ENCODE results near the gene RPS19.
"Not testable (repeated sequence)": the region's sequence is repeated elsewhere in the genome, so short reads cannot be mapped to it uniquely, and the experiment has no call there.

Gene RPS19

DNA sequence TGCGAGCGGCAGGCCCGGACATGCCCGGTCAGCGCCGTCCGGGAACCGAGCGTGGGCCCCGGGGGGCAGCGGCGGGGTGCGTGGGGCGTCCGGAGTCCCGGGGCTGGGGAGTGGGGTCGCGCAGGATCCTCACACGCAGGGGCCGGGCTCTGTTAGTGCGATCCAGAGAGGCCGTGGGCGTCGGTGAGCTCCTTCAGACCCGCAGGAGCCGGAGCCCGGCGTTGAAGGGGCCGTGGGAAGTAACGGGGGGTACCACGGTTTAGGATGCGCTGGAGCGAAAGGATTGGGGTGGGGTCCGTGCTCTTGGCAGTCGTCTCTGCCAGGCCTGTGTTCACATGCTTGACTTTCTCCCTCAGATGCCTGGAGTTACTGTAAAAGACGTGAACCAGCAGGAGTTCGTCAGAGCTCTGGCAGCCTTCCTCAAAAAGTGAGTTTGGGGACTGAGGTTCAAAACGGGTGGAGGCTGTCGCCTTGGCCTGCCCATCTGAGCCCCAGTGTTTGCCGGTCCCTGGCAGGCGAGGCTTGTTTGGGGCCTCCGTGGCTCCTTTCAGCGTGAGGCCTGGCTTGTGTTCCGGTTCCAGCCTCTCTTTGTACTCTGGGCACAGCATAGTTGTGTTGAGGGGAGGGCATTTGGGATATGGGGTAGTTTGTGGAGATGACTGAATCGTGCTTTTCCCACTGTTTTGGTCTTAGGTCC lies 512 bp downstream of the RPS19 start:
- no peak for ATAC-seq
- DNase-seq = no peak

DNA sequence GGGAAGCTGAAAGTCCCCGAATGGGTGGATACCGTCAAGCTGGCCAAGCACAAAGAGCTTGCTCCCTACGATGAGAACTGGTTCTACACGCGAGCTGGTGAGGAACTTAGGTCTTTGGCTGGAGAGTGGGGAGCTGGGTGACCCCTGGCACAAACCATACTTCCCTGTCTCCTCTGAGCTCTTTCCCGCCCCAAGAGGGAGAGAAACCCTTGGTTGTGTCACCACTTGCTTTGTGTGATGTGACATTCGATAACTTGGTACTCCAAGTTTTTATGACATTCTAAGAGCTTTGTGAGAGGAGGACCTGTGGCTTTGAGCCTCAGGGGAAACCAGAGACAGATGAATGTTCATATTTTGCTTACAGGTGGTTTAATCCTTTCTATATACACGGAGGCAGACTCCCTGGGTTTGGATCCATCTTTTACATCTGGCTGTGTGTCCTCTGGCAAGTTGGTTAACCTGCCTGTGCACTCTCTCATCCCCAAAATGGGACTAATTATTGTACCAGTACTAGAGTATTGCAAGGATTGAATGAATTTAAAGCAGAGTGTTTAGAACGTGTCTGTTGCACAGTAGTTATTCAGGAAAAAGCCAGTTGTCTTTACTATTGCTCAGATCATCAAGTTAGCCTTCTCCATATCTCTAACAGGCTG lies 1.2 kb downstream of the RPS19 start:
- peak; percentile 16 for DNase-seq
- ATAC-seq = no peak

DNA sequence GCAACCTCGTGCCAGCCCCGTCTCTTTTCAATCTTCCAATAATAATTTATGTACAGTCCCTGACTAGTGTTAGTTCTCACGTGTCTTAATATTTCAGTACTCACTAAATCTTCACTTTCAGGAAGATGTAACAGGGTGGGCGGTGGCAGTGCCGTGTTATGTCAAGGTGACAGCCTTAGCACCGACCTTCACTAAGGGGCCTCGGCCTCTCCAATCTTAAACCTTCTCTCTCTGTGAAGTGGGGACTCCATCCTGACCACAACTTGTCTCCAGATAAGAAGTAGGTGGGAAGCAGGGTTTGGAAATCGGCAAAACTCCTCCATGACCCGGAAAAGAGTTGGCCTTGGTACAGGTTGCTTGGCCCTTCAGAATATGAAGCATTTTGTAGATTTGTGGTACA lies 1.8 kb downstream of the RPS19 start:
- DNase-seq (peak; percentile 12), ATAC-seq (no peak)

DNA sequence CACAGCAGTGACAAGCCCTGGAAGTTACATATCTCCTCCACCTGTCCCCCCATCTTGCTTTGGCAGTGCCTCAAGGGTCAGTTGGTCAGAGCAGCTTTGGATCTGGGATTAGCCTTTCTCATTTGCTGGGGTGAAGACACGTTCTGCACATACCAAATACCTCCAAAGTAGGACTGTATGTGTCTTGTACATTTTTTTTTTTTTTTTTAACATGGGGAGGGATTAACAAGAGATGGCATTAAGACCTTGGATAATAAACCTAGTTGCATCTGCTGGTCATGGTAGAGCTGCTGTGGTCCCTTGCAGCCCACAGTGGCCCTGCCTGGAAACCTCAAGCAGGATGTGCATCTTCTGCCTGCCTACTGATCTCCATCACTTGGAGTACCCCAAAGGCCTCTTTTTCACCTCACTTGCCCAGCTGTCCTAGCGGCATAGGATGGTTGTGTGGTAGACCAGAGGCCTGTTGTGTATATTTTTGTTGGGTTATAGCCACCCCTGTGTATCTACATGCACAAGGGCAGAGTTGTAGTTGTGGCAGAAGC lies 2.5 kb downstream of the RPS19 start:
- DNase-seq (peak; percentile 16), ATAC-seq (no peak)

DNA sequence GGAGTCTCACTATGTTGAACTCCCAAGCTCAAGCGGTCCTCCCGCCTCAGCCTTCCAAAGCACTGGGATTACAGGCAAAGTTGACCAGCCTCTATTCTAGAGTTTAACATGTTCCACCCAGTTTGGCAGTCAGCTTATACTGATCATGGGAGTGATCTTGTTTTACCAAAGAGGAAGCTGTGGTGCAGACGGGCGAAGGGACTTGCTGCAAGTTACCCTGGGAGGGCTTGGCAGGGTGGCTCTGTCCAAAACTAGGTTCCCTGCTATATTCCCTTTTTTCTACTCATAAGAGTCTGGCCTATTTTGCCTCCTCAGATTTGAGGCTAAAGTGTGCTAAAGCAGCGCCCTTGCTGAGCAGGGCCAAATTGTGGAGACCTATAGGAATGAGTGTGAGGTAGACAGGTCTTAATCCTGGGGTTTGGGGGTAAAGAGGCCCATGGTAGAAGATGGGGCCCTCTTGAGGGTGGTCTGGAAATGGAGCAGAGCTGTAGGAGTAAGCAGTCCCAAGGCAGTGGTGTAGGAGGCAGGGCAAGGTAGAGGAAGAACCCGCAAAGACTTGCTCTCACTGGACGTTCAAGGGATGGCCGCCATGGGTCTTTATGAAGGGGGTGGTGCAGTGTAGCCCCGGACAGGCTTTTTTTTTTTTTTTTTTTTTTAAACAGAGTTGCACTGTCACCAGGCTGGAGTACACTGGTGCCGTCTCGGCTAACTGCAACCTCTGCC lies 3.3 kb downstream of the RPS19 start:
- ATAC-seq = no peak
- peak; percentile 9 for DNase-seq

DNA sequence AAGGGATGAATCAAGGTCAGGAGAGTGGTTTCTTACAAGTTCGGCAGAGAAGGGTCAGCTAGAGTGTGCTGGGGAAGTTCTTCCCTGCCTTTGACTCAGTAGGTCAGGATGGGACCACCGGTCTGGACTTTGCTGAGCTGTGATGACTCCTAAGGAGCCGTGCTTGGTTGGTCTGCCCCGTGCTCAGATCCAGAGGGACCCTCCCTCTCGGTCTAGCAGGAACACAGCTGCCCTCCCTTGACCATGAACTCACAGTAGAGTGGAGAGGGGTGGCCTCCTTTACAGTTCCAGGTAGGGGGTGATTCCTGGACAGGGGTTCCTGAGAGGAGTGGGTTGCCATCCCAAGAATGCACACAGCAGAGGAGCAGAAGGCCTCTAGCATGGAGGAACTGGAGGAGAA lies 4.3 kb downstream of the RPS19 start:
- DNase-seq (peak; percentile 5), ATAC-seq (no peak)

DNA sequence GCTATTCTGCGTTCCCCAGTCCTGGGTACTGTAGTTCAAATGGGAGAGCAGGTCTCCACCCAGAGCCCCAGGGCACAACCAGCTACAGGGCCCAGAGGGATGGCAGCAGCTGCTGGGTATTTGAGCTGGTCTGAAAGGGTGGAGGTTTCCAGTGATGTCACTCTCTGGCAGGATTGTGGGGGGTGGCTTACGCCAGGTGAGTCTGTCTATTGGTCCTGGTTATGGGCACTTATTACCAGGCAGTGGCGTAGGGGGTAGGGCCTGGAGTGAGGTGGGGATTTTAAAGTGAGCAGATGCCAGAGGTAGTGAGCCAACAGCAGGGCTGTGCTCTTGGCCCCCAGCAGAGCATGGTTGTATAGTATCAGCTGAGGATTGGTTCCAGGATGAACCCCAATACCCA lies 6.2 kb downstream of the RPS19 start:
- DNase-seq (peak; percentile 33), ATAC-seq (peak; percentile 15)

DNA sequence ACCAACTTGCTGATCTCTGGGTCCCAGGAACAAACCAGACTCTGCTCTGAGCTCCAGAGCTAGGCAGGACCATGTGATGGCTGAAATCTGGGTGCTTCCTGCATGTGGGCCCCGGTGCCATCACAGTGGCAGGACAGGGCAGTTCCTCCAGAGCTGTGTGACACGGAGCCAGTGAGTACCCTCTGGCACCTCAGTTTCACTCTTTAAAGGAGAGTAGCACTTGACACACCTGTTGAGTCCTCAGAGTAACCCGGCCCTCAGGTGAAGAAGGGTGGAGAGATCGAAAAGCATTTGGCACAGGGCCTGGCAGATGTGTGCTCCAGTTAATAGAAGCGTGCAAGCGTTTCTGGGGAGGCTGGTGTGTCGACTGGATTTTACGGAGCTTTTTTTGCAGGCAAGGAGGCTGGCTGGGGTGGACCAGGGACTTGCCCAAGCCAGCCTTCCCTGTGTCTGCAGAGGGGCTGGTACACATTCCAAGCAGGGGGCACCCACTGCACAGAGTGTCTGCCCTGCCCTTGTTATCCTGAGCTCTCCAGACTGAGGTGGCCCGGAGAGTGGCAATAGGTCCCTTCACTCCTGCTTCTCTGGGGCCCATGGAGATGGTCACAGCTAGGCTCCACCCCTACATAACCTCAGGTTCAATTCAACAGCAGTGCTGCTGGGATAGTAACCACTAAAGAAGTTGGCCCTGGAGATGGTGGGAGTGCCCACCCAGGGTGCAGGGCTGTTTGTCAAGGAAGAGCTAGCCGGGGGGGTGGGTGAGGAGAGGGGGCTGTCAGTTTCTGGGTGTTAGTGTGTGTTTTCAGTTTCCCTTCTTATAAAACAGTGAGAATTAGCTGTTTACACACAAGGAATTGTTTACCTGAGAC lies 8.3 kb downstream of the RPS19 start:
- ATAC-seq (no peak), DNase-seq (peak; percentile 13)

DNA sequence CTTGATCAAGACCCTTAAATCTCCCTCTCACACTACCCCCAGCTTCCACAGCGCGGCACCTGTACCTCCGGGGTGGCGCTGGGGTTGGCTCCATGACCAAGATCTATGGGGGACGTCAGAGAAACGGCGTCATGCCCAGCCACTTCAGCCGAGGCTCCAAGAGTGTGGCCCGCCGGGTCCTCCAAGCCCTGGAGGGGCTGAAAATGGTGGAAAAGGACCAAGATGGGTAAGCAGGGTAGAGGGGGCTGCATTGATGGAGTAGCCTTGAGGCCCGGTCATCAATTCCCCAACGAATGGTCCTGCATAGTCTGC lies 8.9 kb downstream of the RPS19 start:
- ATAC-seq (no peak), DNase-seq (peak; percentile 11)

DNA sequence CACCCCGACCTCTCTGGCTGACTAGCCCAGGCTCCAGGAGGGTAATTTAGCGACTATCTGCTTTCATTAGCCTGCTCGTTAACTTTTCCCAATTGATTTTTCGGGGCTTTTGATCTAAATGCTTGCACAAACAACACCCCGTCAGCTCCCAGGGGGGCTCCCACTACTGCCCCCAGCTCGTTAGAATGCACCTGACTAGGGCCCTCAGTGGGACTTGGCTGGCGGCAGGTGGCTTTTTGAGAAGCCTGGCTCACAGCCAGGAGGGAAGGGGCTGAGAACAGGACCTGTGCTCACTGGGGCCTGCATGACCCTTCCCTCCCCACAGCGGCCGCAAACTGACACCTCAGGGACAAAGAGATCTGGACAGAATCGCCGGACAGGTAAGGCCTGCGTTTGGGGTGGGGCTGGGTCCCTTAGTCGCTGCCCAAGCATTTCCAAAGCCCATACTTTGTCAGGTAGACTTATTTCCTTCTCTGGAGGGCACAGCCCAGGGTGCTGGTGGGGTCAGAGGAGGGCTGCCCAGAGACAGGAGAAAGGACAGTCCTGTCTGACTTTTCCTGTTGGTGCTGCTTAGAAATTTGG lies 9.4 kb downstream of the RPS19 start:
- no peak for ATAC-seq
- peak; percentile 9 for DNase-seq

DNA sequence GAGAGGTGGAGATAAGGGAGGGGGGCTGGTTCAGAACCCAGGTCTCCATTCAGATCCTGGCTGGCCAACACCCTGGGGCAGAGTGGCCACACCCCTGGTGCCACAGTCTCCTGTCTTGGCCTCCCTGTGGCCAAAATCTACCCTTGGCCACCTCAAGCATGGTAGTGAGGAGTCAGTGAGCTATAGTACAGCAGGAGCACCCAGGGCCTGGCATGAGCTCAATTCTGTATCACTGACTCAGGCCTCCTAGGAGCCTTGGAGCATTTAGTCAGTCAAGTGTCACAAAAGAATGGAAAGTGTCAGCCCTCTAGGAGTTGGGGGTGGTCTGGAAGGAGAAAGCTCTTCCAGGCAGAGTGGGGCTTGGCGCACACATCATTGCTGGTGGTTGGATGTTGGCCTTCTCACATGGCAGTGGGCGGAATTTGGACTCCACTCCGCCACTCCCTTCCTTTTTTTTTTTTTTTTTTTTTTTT lies 10.4 kb downstream of the RPS19 start:
- ATAC-seq (peak; percentile 24), DNase-seq (peak; percentile 24)

DNA sequence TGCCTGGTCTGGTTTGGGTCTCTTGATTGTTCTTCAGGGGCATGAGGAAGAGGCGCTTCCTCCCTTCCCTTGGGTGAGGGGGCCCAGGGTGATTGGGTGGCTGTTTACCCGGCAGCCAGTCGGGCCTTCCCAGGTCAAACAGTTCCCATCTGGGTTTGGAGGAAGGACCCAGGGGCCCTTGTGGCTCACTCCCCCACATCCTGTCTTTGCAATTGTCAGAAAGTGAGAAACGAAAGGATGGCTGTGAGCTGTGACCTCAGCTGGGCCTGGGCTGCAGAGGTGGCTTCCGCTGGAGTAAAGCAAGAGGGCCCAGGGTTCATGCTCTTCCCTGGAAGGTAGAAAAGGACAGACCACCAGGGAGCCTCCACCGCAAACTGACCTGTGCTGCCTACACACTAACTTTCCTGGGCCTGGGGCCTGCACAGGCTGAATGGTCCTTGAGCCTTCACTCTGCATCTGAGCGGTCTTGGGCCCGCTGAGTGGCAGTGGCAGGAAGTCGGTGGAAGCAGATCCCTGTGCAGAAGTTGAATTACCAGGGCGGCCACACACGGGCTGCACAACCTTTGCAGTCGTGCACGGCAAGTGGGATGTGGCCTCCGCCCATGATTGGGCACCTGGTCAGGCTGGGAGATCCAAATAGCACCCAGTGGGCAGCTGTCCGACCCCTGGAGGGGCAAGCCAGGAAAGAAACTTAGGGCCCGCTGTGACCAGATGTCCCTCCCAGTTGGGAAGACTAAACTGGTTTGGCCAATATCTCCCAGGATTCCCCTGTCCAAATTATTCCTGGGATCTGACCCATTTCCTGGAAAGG lies 11.7 kb downstream of the RPS19 start:
- DNase-seq = peak; percentile 77
- peak; percentile 71 for ATAC-seq

DNA sequence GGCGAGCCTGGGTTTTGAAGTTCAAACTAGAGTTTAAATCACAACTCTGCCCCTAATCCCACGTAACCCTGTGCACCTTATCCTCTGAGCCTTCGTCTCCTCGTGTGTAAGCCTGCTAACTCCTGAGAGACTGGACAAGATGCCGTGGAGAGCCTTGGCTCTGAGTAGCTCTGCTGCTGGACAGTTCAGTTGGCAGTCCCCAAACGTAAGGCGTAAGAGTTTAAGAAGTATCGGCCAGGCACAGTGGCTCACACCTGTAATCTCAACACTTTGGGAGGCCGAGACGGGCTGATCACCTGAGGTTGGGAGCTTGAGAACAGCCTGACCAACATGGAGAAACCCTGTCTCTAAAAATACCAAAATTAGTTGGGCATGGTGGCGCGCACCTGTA lies 12.3 kb downstream of the RPS19 start:
- no peak for ATAC-seq
- DNase-seq = peak; percentile 25

DNA sequence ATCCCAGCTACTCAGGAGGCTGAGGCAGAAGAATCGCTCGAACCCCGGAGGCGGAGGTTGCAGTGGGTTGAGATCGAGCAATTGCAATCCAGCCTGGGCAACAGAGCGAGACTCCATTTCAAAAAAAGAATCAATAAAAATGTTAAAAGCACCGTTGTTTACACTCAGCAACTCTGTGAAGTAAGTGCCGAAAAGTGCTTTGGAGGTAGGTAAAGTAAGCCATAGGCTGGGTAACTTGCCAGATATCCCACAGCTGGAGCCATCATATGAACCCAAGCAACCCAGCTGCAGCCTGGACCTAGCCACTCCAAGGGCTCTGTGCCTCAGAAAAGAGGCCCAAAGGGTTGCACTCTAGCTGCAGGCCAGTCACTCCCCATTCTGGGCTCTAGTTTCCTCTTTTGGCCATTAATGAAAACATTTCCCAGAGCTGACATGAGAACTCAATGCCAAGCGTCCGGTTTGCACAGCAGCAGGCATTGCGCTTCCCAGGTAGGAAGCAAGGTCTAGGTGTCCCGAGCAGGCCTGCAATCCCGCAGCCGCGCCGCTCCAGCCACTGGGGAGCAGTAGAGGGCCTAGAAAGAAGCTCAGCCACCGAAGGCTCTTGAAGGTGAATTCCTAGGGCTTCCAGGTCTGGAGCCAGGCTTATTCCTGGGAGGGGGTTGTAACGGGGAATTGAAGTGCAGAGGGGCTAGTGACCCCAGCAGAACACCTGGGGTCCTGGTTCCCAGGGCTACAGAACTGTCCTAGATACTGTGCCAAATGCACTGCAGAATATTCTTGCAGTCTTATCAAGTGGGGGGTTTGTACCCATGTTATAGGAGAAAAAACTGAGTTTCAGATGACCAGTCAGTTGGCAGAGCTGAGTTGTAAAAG lies 13.0 kb downstream of the RPS19 start:
- ATAC-seq = no peak
- peak; percentile 81 for DNase-seq

DNA sequence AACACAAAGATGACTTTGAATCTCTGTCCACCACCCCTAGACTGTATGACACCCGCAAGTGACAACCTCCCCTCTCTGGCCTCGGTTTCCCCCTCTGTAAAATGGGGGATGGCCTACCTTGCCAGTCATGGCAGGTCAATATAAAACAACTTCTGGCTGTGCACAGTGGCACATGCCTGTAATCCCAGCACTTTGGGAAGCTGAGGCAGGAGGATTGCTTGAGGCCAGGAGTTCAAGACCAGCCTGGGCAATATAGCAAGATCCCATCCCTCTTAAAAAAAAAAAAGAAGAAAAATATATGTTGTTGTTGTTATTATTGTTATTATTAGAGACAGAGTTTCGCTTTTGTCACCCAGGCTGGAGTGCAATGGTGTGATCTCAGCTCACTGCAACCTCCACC lies 15.9 kb downstream of the RPS19 start:
- ATAC-seq = not testable (repeated sequence)

DNA sequence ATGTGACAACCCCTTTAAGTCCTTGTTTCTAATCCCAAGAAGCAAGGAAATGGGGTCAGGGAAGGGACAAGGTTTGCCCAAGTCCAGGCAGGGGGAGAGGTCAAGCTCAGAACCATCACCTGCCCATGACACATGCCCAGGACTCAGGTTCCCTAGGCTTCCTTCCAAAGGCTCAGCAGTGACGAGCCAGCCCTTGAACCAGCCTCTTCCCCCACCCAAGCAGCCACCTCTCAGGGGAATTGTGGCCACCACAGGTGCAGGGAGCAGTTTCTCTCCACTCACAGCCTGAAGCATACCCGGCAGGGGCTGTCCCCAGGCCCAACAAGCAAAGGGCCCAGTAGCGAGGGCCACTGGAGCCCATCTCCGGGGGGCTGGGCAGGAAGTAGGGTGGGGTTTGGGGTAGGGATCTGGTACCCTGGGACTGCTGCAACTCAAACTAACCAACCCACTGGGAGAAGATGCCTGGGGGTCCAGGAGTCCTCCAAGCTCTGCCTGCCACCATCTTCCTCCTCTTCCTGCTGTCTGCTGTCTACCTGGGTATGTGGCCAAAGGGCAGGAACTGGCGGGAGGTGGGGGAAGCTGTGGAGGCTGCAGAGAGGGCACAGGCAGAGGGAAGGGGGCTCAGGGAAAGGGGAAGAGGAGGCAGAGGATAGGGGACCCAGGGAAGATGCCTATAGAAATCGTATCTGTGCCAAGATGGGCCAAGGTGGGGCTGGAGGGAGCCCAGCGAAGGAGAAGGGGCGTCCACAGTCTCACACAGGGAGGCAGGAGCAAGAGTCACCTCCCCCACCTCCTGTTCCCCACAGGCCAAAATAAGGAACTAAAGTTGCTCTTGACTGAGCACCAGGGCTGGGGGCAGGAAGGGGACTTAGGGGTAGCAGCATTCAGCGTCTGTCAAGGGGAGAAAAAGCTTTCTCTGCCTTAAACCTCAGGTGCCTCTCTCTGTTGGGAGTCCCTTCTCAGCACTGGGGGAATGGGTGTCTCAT lies 17.1 kb downstream of the RPS19 start, which contains the start of gene CD79A:
Gene CD79A, plus strand, starts transcription at position 433 of the 986 bp plus-strand sequence. Its CDS starts 26 bp downstream, at position 459.
- ATAC-seq = peak; percentile 49

More for the DNA sequence above, 15.9 kb downstream of the RPS19 start:
- not testable (repeated sequence) for DNase-seq

DNA sequence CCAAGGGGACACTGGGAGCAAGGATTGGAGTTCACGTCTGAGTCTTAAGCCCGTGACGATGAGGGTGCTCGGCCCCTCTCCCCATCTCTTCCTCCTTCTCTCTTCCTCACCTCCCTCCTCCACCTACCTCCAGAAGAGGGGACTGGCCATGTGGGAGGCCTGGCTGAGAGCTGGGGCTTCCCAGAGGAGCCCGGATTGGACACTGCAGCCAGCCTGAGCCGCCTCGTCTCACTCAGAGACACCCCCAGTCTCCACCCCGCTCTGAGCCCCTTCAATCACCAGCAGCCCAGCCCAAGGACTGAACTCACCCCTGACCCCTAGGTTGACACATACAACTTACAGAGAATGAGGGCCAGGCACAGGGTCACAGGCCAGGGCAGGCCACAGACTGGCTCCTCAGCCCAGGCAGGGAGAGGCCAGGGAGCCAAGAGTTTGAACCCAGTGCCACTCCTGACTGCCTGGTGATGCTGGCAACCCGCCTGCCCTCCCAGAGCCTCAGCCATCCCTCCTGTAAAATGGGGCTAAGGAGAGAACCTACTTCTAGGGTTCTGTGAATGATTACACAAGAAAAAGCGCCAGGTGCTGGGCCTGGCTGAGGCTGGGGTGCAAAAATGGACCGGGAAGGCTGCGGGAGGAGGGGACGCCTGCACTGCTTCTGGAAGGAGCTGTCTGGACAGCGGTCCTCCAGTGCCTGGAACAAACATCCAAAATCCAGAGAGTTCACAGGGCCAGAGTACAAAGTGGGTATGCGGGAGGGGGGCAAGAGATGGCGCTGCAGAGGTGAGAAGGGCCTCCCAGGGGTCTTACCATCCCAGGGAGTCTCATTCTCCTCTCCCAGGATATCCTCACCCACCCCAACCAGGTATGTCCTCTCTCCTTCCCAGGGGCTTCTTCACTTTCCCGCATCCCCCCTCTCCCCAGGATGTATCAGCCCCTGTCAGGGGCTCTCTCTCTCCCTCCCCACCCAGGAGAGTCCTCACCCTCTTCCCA lies 18.2 kb downstream of the RPS19 start:
- ATAC-seq (peak; percentile 40), DNase-seq (peak; percentile 56)

More for the DNA sequence above, 17.1 kb downstream of the RPS19 start, which contains the start of gene CD79A:
- peak; percentile 71 for DNase-seq

All from stimulated activated naive CD8-positive, alpha-beta T cell treated with anti-CD3 and anti-CD28 coated beads, Interleukin-15, Interleukin-2, amounts not matched to agents 100 U/mL and 50 U/mL, for 24 hours (primary cell).